GM21723 (cell line): ENCODE results near the gene ELAPOR2.
"Not testable (repeated sequence)": the region's sequence is repeated elsewhere in the genome, so short reads cannot be mapped to it uniquely, and the experiment has no call there.

Experiments used
- ATAC-seq: cut with Tn5 transposase; IDR thresholded peaks from one replicate; pipeline ENCODE4 v1.9.1; 2021; ENCODE audit warnings: mild to moderate bottlenecking, moderate library complexity; ENCODE audit not compliant: unreplicated experiment

Gene ELAPOR2

DNA sequence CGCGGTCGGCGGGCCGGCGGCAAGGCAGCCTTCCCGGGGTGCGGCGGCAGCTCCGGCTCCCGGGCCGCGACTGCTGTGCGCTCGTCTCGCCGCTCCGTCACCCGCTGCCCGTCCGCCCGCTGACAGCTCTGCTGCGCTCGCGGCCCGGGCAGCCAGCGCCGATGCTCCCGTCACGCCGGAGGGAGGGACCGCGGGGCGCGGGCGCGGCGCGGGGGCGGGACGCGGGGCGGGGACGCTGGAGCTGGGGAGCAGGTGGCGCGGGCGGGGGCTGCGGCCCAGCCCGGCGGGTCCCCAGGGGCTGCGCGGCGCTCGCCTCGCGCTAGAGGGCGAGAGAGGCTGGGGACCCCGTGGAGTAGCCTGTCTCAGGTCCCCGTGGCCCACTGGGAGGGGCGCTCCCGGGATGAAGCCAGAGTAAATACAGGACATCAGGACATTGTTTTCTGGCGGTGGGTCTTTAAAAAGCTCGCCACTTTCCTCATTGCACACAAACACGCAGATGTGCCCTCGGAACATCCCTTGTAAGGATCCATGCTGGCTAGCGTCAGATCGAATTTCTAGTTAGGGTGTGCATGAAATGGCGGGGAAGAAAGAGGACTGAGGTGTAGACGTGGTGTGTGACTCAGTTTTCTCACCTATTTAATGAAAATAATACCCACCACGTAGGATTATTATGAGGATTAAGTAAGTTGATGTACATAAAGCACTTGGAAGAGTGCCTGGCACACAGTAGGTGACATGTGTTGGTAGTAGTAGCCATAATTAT lies at the start of gene ELAPOR2:
ELAPOR2 (minus strand) TSS at position 130 of the 763 bp plus-strand sequence. CDS start 141 bp downstream, outside the sequence.
- peak; percentile 96 for ATAC-seq

DNA sequence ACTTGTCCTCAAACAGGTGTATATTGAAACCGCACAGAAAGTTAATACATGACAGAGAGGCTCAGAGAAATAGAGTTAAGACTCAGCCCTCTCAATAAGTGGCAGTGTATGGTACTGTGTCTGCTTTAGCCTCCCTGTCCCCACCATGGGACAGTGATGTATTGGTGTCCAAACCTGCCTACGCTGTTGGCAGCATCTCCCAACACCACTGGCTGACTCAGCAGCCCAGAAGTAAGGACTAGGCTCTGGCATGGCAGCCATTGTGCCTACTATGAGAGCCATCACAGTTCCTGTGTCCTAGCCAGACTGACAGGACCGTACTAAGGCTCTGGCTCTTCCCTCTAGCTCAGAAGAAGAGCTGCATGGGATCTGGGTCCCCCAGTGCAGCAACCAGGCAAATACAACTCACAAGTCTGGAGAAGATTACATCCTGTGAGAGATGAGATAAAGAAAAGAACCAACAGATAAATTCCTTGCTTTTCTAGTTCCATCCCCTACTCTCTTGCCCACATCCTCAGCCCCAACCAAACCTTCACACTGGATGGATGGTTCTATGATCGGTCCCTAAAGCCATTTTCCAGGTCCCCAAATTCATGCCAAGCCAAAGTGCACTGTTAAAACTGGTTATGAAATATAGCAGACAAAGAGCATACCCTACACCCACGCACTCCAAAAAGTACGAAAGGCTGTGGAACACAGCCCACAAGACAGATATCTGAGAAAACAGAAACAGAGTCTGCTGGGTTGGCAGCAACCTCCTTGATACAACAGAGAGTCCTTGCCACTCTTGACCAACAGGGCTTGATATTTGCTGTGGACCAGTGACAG lies 48.7 kb upstream of the ELAPOR2 start:
- ATAC-seq = no peak

DNA sequence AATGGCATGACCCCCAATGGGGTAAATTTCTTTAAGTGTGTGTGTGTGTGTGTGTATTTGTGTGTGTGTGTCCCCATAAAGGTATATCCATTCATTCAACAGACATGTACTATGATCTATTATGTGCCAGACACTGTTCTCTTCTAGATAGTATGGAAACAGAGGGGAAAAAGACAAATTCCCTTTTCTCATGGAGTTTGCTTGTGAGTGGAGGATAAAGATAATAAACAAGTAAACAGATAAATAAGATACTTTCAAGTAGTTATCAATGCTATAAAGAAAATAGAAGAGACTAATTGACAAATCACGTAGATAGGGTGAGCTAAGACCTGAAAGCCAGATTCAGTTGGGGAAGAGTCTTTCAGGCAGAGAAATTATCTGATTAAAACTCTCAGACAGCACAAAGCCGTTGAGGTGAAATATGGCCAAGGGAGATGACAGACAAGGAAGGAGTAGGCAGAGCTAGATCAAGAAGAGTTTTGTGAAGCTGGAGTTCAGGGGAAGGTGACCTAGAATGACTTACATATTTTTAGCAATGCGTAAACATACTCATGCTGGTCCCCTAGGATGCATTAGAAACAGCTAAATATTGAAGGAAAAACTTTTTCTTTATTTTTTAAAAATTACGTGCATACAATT lies 47.6 kb upstream of the ELAPOR2 start:
- ATAC-seq = no peak

- ATAC-seq = no peak
Measured at GRCh38 chr7:87105401-87105800, 45.9 kb upstream of the ELAPOR2 start.

GRCh38 chr7:87100326-87100725 lies 40.9 kb upstream of the ELAPOR2 start:
- no peak for ATAC-seq

- not testable (repeated sequence) for ATAC-seq
Measured at GRCh38 chr7:87097375-87097774, 37.9 kb upstream of the ELAPOR2 start.

- no peak for ATAC-seq
Measured at GRCh38 chr7:87094322-87094721, 34.9 kb upstream of the ELAPOR2 start.

DNA sequence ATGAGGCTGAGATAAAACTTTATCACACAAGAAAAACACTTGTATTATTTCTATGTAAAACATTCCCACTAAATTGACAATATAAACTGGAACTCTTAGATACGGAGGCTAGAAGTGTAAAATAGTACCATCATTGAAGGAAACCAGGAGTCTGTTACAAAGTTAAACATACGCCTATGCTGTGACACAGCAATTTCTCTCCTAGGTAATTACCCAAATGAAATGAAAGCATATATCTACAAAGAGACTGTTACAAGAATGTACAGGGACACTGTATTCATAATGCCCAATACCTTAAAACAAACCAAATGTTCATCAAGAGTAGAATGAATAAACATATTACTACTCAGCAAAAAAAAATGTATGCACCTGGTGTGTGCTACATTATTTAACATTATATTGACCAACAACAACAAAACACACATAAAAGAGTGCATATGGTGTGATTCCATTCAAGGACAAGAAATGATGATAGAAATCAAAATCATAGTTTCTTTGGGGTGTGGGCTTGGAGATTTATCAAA lies 33.2 kb upstream of the ELAPOR2 start:
- no peak for ATAC-seq

- no peak for ATAC-seq
Measured at GRCh38 chr7:87091487-87092066, 32.1 kb upstream of the ELAPOR2 start.

DNA sequence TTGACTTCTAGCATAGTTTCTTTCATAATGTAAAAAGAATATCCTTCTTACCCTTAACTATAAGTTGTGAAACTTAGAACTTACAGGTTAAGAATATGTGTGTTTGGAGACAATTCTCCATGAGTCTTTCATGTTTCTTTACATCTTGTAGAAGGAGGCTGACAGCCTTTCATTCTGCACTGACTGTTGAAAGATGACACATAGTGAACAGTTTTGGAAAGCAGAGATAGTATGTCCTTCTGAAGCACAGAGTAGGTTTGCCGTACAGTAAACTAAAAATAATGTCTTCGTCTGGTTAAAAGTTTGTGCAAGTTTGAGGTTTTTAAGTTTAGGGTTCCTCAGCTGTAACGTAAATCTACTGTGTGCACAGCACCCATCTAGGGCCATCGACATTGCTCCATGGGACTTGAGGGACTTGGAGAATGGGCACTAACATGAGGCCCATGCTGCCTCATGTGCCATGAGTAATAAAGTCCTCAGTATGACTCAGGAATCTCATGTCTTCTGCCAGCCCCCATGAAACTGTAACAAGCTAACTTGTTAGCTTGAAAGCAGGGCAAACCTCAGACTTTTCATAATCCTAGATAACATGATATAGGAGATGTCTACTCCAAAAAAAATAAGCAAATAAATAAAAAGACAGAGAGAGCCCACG lies 24.5 kb upstream of the ELAPOR2 start:
- ATAC-seq = no peak

DNA sequence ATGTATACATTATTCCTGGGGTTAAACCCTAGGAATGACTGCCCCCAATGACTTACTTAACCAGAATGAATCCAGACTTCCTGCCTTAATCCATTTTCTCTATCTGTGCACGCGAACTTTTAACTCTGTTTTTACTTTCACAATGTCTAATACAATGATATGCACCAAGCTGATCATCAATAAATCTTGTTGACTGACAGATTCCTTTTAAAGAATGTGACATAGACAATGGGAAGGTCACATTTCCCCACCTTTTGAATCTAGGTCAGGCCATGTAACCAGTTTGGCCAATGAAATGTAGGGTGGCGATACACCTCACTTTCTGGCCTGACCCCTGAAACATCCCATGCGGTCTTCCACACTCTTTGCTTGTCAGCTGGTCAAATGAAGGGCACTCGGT lies 23.2 kb upstream of the ELAPOR2 start:
- no peak for ATAC-seq

- peak; percentile 86 for ATAC-seq
Measured at GRCh38 chr7:87075671-87076404, 16.4 kb upstream of the ELAPOR2 start.

DNA sequence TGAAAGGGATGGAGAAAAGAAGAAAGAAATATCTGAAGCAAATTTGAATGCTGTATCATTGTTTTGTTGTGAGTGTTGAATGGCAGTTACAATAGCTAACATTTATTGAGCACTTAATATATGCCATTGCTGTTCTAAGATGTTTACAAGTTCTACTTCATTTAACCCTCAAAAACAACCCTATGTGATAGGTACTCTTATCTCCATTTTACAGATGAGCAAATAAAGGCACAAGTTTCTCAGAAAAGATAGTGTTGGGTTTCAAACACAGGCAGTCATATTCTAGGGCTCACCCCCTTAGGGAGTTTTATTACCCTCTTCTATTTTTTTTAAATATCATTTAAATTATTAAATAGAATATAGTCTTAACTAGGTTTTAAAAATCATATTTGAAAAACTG lies 8.3 kb upstream of the ELAPOR2 start:
- no peak for ATAC-seq

DNA sequence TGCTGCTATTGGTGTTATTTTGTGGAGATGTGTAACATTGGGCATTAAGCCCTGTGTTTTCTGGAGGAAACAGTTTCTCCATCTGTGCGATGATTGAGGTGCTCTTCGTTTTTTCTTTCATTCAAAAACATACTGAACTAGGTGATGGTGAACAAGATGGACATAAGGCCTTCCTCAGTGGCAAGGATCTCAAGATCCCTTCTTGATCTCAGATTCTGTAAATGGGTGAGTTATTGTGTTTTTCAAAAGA lies 759 bp upstream of the ELAPOR2 start:
- ATAC-seq = no peak

DNA sequence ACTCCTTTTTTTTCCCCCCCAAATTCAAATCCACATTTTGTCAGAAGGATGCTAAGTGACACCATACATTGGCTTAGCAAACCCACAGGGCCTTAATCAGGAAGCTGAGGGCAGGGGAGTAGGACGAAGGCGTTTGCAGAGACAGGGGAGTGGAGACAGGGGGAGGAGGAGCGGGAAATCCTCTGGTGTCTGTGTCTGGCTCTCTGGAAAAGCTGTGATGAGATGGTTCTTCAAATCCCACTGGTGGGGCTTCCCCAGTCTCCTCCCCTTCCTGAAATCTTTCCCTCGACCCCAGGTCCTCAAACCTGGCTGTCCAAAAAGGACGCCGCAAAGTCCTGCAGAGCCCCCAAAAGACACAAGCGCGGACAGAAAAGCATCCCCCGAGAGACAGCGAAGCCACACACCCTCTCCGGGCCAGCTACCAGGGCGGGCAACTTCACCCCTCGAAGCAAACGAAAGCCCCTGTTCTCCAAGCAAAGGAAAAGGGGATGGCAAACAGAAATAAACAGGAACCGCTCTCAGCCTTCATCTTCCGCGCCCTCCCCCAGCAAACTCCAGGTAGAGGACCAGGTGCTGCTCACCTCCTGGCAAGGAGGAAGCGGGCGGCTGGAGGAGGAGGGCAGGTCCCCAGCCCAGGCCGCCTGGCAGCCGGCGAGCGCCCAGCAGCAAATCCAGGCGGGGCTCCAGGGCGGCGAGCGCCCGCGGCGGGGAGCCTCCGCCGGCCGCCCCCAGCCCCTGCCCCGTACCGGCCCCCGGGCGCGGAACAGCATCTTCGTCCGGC lies 520 bp downstream of the ELAPOR2 start:
- ATAC-seq = peak; percentile 50

DNA sequence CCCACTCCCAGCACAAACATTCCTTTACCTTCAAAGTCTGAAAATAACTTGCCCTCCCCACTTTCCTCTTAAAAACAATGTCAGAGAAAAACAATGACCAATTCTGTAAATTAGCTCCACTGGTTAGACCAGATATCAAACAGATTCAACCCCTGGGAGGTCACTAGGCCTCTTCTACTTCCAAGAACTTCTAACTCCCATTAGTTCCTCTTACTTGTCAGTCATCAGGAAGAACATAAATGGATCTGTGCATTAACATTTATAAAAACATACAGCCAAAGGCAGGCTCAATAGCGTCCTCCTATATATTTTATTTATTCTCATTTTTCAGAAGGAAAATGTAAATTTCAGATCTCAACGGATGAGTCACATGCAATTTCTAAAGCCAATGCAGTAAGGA lies 2.2 kb downstream of the ELAPOR2 start:
- no peak for ATAC-seq

DNA sequence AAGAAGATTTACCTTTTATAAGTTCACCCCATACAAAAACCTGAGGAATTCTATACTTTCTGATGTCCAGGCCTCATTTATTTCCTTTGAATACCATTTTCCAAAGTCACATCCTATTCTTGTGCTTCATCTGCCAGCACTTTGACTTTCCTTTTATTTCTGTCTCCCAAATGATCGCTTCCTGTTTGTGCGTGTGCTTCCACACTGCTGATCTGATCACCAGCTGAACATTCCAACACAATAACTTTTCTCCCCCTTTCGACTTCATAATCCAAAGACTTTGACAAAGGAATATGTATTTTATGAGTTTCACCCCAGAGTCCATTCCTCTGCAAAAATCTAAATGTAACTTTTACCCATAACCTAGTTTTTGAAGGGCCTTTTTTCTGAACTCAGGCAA lies 3.1 kb downstream of the ELAPOR2 start:
- ATAC-seq = no peak

- ATAC-seq = no peak
Measured at GRCh38 chr7:87048839-87049238, 10.6 kb downstream of the ELAPOR2 start.

DNA sequence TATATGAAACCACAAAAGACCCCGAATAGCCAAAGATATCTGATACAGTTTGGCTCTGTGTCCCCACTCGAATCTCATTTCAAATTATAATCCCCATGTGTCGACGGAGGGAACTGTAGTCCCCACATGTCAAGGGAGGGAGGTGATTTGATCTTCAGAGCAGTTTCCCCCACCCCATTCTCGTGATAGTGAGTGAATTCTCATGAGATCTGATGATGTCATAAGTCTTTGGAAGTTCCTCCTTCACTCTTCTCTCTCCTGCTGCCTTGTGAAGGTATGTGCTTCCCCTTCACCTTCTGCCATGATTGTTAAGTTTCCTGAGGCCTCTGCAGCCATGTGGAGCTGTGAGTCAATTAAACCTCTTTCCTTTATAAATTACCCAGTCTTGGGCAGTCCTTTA lies 13.0 kb downstream of the ELAPOR2 start:
- ATAC-seq = no peak
